ENCODE results near the gene MAP1B.

The MAP1B gene

GRCh38 chr5:72202331-72202825 lies 95.1 kb downstream of the MAP1B start:
- in situ Hi-C loops (cut with MboI; ENCODE audit: low pct_unique_long_range_greater_than_20kb, low sequenced_read_pairs, unreplicated experiment), result no loop called here
- DNase-seq (ENCODE audit: low spot score), result no peak
- TF ChIP-seq CTCF (IDR thresholded peaks at IDR 0.05; ENCODE audit: extremely low read depth, insufficient read depth, missing control alignments), result no peak

GRCh38 chr5:72203251-72203845 lies 96.1 kb downstream of the MAP1B start:
- no peak for TF ChIP-seq CTCF (IDR thresholded peaks at IDR 0.05; ENCODE audit: extremely low read depth, insufficient read depth, missing control alignments)
- in situ Hi-C loops (cut with MboI; ENCODE audit: low pct_unique_long_range_greater_than_20kb, low sequenced_read_pairs, unreplicated experiment), result no loop called here
- DNase-seq (ENCODE audit: low spot score), result no peak

GRCh38 chr5:72204946-72205345 lies 97.7 kb downstream of the MAP1B start:
- no peak for DNase-seq (ENCODE audit: low spot score)
- TF ChIP-seq CTCF (IDR thresholded peaks at IDR 0.05; ENCODE audit: extremely low read depth, insufficient read depth, missing control alignments), result no peak
- in situ Hi-C loops (cut with MboI; ENCODE audit: low pct_unique_long_range_greater_than_20kb, low sequenced_read_pairs, unreplicated experiment), result no loop called here

- TF ChIP-seq CTCF (IDR thresholded peaks at IDR 0.05; ENCODE audit: extremely low read depth, insufficient read depth, missing control alignments), result no peak
- in situ Hi-C loops (cut with MboI; ENCODE audit: low pct_unique_long_range_greater_than_20kb, low sequenced_read_pairs, unreplicated experiment), result no loop called here
- no peak for DNase-seq (ENCODE audit: low spot score)
Measured at GRCh38 chr5:72205431-72206009, 98.2 kb downstream of the MAP1B start.

GRCh38 chr5:72206160-72206559 lies 98.9 kb downstream of the MAP1B start:
- no peak for DNase-seq (ENCODE audit: low spot score)
- in situ Hi-C loops (cut with MboI; ENCODE audit: low pct_unique_long_range_greater_than_20kb, low sequenced_read_pairs, unreplicated experiment), result no loop called here
- TF ChIP-seq CTCF (IDR thresholded peaks at IDR 0.05; ENCODE audit: extremely low read depth, insufficient read depth, missing control alignments), result no peak

- TF ChIP-seq CTCF (IDR thresholded peaks at IDR 0.05; ENCODE audit: extremely low read depth, insufficient read depth, missing control alignments), result no peak
- in situ Hi-C loops (cut with MboI; ENCODE audit: low pct_unique_long_range_greater_than_20kb, low sequenced_read_pairs, unreplicated experiment), result no loop called here
- no peak for DNase-seq (ENCODE audit: low spot score)
Measured at GRCh38 chr5:72206994-72207393, 99.7 kb downstream of the MAP1B start.

All from GM13977 (cell line).